GM21737 (cell line): Measurements from ENCODE around the gene GNAO1.

ENCODE experiments used
- ATAC-seq: cut with Tn5 transposase; IDR thresholded peaks from one replicate; pipeline ENCODE4 v1.9.1; 2021; ENCODE audit warnings: mild to moderate bottlenecking, moderate library complexity; ENCODE audit not compliant: unreplicated experiment

GNAO1 gene

GRCh38 chr16:56328276-56329022 lies 137.2 kb downstream of the GNAO1 start:
- no peak for ATAC-seq

- no peak for ATAC-seq
Observed at GRCh38 chr16:56329887-56330286, 138.6 kb downstream of the GNAO1 start.

- no peak for ATAC-seq
Observed at GRCh38 chr16:56330476-56330875, 139.2 kb downstream of the GNAO1 start.

GRCh38 chr16:56331399-56331798 lies 140.1 kb downstream of the GNAO1 start:
- ATAC-seq, result no peak

- ATAC-seq, result no peak
Observed at GRCh38 chr16:56331915-56332314, 140.6 kb downstream of the GNAO1 start.

- no peak for ATAC-seq
Observed at GRCh38 chr16:56332464-56333079, 141.3 kb downstream of the GNAO1 start.

- ATAC-seq, result no peak
Observed at GRCh38 chr16:56334761-56335160, 143.5 kb downstream of the GNAO1 start.

- no peak for ATAC-seq
Observed at GRCh38 chr16:56336071-56336688, 144.9 kb downstream of the GNAO1 start.

GRCh38 chr16:56336711-56337110 lies 145.4 kb downstream of the GNAO1 start:
- no peak for ATAC-seq

- ATAC-seq, result no peak
Observed at GRCh38 chr16:56337131-56337857, 146.0 kb downstream of the GNAO1 start.

GRCh38 chr16:56337858-56338325 lies 146.6 kb downstream of the GNAO1 start:
- ATAC-seq, result no peak

- ATAC-seq, result no peak
Observed at GRCh38 chr16:56338566-56339318, 147.5 kb downstream of the GNAO1 start.

- ATAC-seq, result no peak
Observed at GRCh38 chr16:56339431-56340195, 148.3 kb downstream of the GNAO1 start.

GRCh38 chr16:56340416-56340815 lies 149.1 kb downstream of the GNAO1 start:
- no peak for ATAC-seq

- no peak for ATAC-seq
Observed at GRCh38 chr16:56340864-56341365, 149.6 kb downstream of the GNAO1 start.

GRCh38 chr16:56341656-56342399 lies 150.5 kb downstream of the GNAO1 start:
- ATAC-seq, result no peak

GRCh38 chr16:56343661-56344517 lies 152.6 kb downstream of the GNAO1 start:
- ATAC-seq, result no peak
